ENCODE data around the gene EPHA7. TPM values are rescaled to one million over a fixed set of nuclear protein-coding genes. Genes with fewer than 3 reads are reported as not detected.

EPHA7 gene
- total RNA-seq, 1 donor from 2014 or later: 48.9 TPM

- peaks cover 6% of the 10 kb centered on the region for H3K36me3 Mint-ChIP-seq
- H3K27me3 Mint-ChIP-seq: no peaks in the 10 kb centered on the region
- no peak overlapping the region for H3K27ac Mint-ChIP-seq
Measured at GRCh38 chr6:93343476-93343875, 75.9 kb downstream of the EPHA7 start.

DNA sequence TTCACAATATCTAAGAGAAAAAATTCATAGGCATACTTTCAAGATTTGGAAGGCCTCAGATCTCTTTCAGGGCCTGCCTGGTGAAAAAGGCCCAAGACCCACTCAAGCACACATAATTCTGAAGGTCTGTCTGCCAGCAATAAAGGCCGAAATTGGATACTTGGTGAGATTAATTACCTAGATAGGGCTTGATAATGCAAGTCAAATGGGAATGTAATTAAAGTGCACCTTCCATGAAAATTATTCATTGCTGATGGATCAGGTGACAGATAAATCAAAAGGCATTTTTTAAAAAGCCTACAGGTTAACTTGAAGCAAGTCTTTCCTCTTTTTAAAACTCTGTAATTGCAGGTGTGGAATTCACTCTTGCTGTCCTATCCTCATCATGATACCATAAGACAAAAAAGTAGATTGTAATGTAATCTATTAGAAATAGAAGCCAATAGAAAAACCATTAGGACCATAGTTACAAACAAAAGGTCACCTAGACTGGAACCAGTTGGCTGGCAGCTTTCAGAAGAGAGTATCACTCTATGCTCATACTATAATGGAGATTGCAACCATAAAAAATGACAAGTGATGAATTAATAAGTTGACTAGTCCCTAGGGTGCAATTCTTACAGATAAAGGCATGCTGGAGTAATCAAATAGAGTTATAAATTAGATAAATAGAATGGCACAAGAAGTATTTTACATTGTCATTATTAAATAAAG is 77.3 kb downstream of the EPHA7 start:
- Mint-ChIP-seq H3K27me3 (no peaks in the 10 kb centered on the region), H3K4me1 (ENCODE audit: unreplicated experiment) (peaks cover 10% of the 10 kb centered on the region), H3K4me3 (no peak overlapping the region), H3K27ac (no peak overlapping the region), H3K36me3 (no peaks in the 10 kb centered on the region), H3K9me3 (no peaks in the 10 kb centered on the region)
- TF ChIP-seq, protein P1, sequence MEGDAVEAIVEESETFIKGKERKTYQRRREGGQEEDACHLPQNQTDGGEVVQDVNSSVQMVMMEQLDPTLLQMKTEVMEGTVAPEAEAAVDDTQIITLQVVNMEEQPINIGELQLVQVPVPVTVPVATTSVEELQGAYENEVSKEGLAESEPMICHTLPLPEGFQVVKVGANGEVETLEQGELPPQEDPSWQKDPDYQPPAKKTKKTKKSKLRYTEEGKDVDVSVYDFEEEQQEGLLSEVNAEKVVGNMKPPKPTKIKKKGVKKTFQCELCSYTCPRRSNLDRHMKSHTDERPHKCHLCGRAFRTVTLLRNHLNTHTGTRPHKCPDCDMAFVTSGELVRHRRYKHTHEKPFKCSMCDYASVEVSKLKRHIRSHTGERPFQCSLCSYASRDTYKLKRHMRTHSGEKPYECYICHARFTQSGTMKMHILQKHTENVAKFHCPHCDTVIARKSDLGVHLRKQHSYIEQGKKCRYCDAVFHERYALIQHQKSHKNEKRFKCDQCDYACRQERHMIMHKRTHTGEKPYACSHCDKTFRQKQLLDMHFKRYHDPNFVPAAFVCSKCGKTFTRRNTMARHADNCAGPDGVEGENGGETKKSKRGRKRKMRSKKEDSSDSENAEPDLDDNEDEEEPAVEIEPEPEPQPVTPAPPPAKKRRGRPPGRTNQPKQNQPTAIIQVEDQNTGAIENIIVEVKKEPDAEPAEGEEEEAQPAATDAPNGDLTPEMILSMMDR (conservative IDR thresholded peaks at IDR 0.05): no peak
- DNase-seq (ENCODE audit: extremely low spot score, unreplicated experiment): no peak

More at GRCh38 chr6:93343476-93343875, 75.9 kb downstream of the EPHA7 start:
- Mint-ChIP-seq H3K4me1 (ENCODE audit: unreplicated experiment) (peaks cover 4% of the 10 kb centered on the region), H3K9me3 (no peaks in the 10 kb centered on the region), H3K4me3 (no peak overlapping the region)
- DNase-seq (ENCODE audit: extremely low spot score, unreplicated experiment): no peak
- TF ChIP-seq, protein P1 (conservative IDR thresholded peaks at IDR 0.05): no peak

DNA sequence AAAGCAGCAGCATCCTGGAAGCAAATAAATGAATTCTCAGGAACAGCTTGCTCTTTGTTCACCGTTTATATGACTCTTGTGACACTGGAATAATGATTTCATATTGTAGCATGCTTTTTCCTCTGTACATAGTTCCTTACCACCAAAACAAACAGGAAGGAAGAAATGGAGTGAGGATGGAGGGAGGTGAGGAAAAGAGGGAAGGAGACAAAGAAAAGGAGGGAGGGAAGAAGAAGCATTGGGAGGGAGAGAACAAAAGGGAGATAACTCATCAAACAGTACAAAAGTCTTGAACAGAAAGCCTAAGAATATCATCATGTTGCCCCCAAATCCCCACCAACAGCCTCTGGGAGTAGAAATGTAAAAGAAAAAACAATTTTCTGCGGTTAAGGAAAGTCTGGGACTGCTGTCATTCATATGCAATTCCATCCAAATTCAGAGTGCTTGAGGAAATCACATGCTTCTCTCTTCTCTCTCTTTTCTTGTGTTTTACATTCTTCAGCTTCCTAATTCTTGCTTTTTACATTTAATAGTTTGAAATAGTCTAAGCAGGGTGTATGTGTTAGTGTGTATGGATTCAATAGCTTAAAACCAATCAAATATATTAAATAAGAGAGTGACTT is 81.5 kb downstream of the EPHA7 start:
- peaks cover 9% of the 10 kb centered on the region for H3K36me3 Mint-ChIP-seq
- no peaks in the 10 kb centered on the region for H3K27me3 Mint-ChIP-seq
- H3K27ac Mint-ChIP-seq: no peak overlapping the region
- no peak for DNase-seq (ENCODE audit: extremely low spot score, unreplicated experiment)
- TF ChIP-seq, protein P1 (conservative IDR thresholded peaks at IDR 0.05): no peak
- H3K4me3 Mint-ChIP-seq: no peak overlapping the region
- H3K9me3 Mint-ChIP-seq: no peaks in the 10 kb centered on the region
- H3K4me1 Mint-ChIP-seq (ENCODE audit: unreplicated experiment): peaks cover 9% of the 10 kb centered on the region

- H3K27me3 Mint-ChIP-seq: no peaks in the 10 kb centered on the region
- peaks cover 10% of the 10 kb centered on the region for H3K36me3 Mint-ChIP-seq
- no peak for DNase-seq (ENCODE audit: extremely low spot score, unreplicated experiment)
- H3K27ac Mint-ChIP-seq: no peak overlapping the region
- TF ChIP-seq, protein P1 (conservative IDR thresholded peaks at IDR 0.05): no peak
- H3K4me3 Mint-ChIP-seq: no peak overlapping the region
- no peaks in the 10 kb centered on the region for H3K9me3 Mint-ChIP-seq
- H3K4me1 Mint-ChIP-seq (ENCODE audit: unreplicated experiment): peaks cover 9% of the 10 kb centered on the region
Measured at GRCh38 chr6:93337014-93337413, 82.3 kb downstream of the EPHA7 start.

GRCh38 chr6:93329301-93330000 is 89.9 kb downstream of the EPHA7 start:
- no peaks in the 10 kb centered on the region for H3K9me3 Mint-ChIP-seq
- no peak for DNase-seq (ENCODE audit: extremely low spot score, unreplicated experiment)
- no peak overlapping the region for H3K4me3 Mint-ChIP-seq
- no peak overlapping the region for H3K27ac Mint-ChIP-seq
- peaks cover 16% of the 10 kb centered on the region for H3K36me3 Mint-ChIP-seq
- H3K4me1 Mint-ChIP-seq (ENCODE audit: unreplicated experiment): no peaks in the 10 kb centered on the region
- no peaks in the 10 kb centered on the region for H3K27me3 Mint-ChIP-seq
- TF ChIP-seq, protein P1 (conservative IDR thresholded peaks at IDR 0.05): no peak
